A549 (cell line): ENCODE data around the gene RNU5D-1. TPM values are rescaled to one million over a fixed set of nuclear protein-coding genes. Genes with fewer than 3 reads are reported as not detected.

ENCODE experiments used
- ATAC-seq, 2 experiments: fragments of 200-7000 bp in 1 of 2; fragments of >200 bp in 1 of 2; cut with Nextera tagmentation in 1 of 2; cut with Tn5 transposase in 1 of 2; 3 replicates each; pipeline versions ENCODE4 v1.8.0 to v1.9.1; 2018 to 2020; ENCODE audit warnings: mild to moderate bottlenecking in 1 of 2, moderate library complexity in 1 of 2
- CTCF ChIA-PET: fragments of 300-600 bp; sonication (Branson Sonifier 250); formaldehyde crosslinking; extraction: SDS; loops from one replicate; lab custom pipeline; 2021; ENCODE audit warnings: antibody characterized with exemption, inconsistent platforms; lab: Yijun Ruan, JAX
- POLR2A ChIA-PET: fragments of 350-600 bp; formaldehyde crosslinking; extraction: SDS; loops from one replicate; lab custom pipeline; 2021; ENCODE audit warnings: antibody characterized with exemption, inconsistent platforms; lab: Yijun Ruan, JAX
- DNase-seq, 2 experiments: peaks; one replicate each; pipeline versions ENCODE4 v3.0.0 to v3.0.0-alpha.2; 2011 to 2016; ENCODE audit warnings: low read depth in 1 of 2, low spot score in 1 of 2
- FAIRE-seq: peaks from 2 replicates; lab custom pipeline; 2011; peaks lifted over from hg19 to GRCh38; lab: Jason Lieb, UNC
- H3K27ac ChIP-seq, 2 experiments: fragments of >200 bp; sonication (Bioruptor Twin); formaldehyde crosslinking; 3 replicates each; pipeline ENCODE4 v1.5.1; 2016 to 2017
- H3K4me1 ChIP-seq: fragments of >200 bp; sonication (Bioruptor Twin); formaldehyde crosslinking; 3 replicates; pipeline ENCODE4 v1.6.1; 2016
- H3K4me2 ChIP-seq: fragments of >200 bp; sonication (Bioruptor Twin); formaldehyde crosslinking; 3 replicates; pipeline ENCODE4 v1.6.1; 2016
- H3K4me3 ChIP-seq: fragments of >200 bp; sonication (Bioruptor Twin); formaldehyde crosslinking; 3 replicates; pipeline ENCODE4 v1.5.1; 2016
- H3K9me3 ChIP-seq: fragments of >200 bp; sonication (Bioruptor Twin); formaldehyde crosslinking; 3 replicates; pipeline ENCODE4 v1.6.1; 2016
- CBX2 ChIP-seq: fragments of 200-600 bp; sonication (generic); IDR thresholded peaks from 2 replicates; pipeline ENCODE4 v1.6.1; 2016; ENCODE audit warnings: low read depth, mild to moderate bottlenecking, borderline replicate concordance
- CEBPB ChIP-seq, 2 experiments: fragments of >200 bp in 1 of 2; sonication (Bioruptor Twin) in 1 of 2; formaldehyde crosslinking in 1 of 2; IDR thresholded peaks; 2 replicates each; pipeline ENCODE4 v1.6.1; 2012 to 2016
- CHD2 ChIP-seq: fragments of 150-350 bp; IDR thresholded peaks from 2 replicates; pipeline ENCODE4 v1.6.1; 2014; ENCODE audit warnings: low read length; ENCODE audit not compliant: partially characterized antibody
- CHD4 ChIP-seq: fragments of 200-600 bp; sonication (generic); IDR thresholded peaks from 2 replicates; pipeline ENCODE4 v1.6.1; 2016; ENCODE audit warnings: antibody characterized with exemption, mild to moderate bottlenecking, borderline replicate concordance
- EHMT2 ChIP-seq: fragments of 200-600 bp; sonication (generic); IDR thresholded peaks from 2 replicates; pipeline ENCODE4 v1.6.1; 2016; ENCODE audit warnings: antibody characterized with exemption, low read depth, mild to moderate bottlenecking, moderate library complexity
- ESRRA ChIP-seq: fragments of 150-350 bp; IDR thresholded peaks from 2 replicates; pipeline ENCODE4 v1.6.1; 2014; ENCODE audit warnings: mild to moderate bottlenecking, low read length, borderline replicate concordance
- HEYL ChIP-seq: fragments of 250-450 bp; sonication (Bioruptor Pico); IDR thresholded peaks from 2 replicates; pipeline ENCODE4 v1.8.0; 2021; ENCODE audit warnings: mild to moderate bottlenecking, moderate library complexity
- HOXA7 ChIP-seq: fragments of 250-450 bp; sonication (Bioruptor Pico); IDR thresholded peaks from 2 replicates; pipeline ENCODE4 v1.5.0; 2020; ENCODE audit warnings: mild to moderate bottlenecking, moderate library complexity
- HOXB13 ChIP-seq: fragments of 250-450 bp; sonication (Bioruptor Pico); IDR thresholded peaks from 2 replicates; pipeline ENCODE4 v1.5.0; 2020; ENCODE audit warnings: low read depth, mild to moderate bottlenecking, moderate library complexity
- JUN ChIP-seq, 2 experiments: fragments of >200 bp; sonication (Bioruptor Twin); formaldehyde crosslinking; IDR thresholded peaks; 2 replicates in 1 of 2; 3 replicates in 1 of 2; pipeline ENCODE4 v1.6.1; 2016 to 2017
- KDM1A ChIP-seq: fragments of 200-600 bp; sonication (generic); IDR thresholded peaks from 2 replicates; pipeline ENCODE4 v1.6.1; 2016; ENCODE audit warnings: low read depth, mild to moderate bottlenecking
- KDM5A ChIP-seq: fragments of 200-600 bp; sonication (generic); IDR thresholded peaks from 2 replicates; pipeline ENCODE4 v1.6.1; 2016; ENCODE audit warnings: antibody characterized with exemption, mild to moderate bottlenecking
- MYC ChIP-seq: IDR thresholded peaks from 2 replicates; pipeline ENCODE4 v1.6.1; 2012; ENCODE audit warnings: mild to moderate bottlenecking, inconsistent platforms, low read length, improper control_type of control experiment, borderline replicate concordance
- NFE2L2 ChIP-seq: fragments of 150-350 bp; conservative IDR thresholded peaks from 2 replicates; pipeline ENCODE4 v1.6.1; 2014; ENCODE audit warnings: low read length
- NPAS2 ChIP-seq: fragments of 250-450 bp; sonication (Bioruptor Pico); IDR thresholded peaks from 2 replicates; pipeline ENCODE4 v1.8.0; 2022; ENCODE audit warnings: mild to moderate bottlenecking, moderate library complexity, borderline replicate concordance
- NR3C1 ChIP-seq: fragments of >200 bp; sonication (Bioruptor Twin); formaldehyde crosslinking; IDR thresholded peaks from 3 replicates; pipeline ENCODE4 v1.6.1; 2017
- POLR2AphosphoS2 ChIP-seq: conservative IDR thresholded peaks from 2 replicates; pipeline ENCODE4 v1.6.1; 2012; ENCODE audit warnings: low read length, improper control_type of control experiment, inconsistent platforms
- RCOR1 ChIP-seq: fragments of 150-350 bp; IDR thresholded peaks from 2 replicates; pipeline ENCODE4 v1.6.1; 2014; ENCODE audit warnings: antibody characterized with exemption, low read length, low read depth
- RFX5 ChIP-seq: fragments of 450-650 bp; IDR thresholded peaks from 2 replicates; pipeline ENCODE4 v1.7.1; 2014; ENCODE audit warnings: antibody characterized with exemption, mild to moderate bottlenecking, moderate library complexity
- SMC3 ChIP-seq: fragments of >200 bp; sonication (Bioruptor Twin); formaldehyde crosslinking; IDR thresholded peaks from 3 replicates; pipeline ENCODE4 v1.6.1; 2018; ENCODE audit warnings: inconsistent platforms
- TFCP2L1 ChIP-seq: fragments of 250-450 bp; sonication (Bioruptor Pico); IDR thresholded peaks from 2 replicates; pipeline ENCODE4 v1.5.0; 2021; ENCODE audit warnings: mild to moderate bottlenecking
- TP53 ChIP-seq: fragments of 250-450 bp; sonication (Bioruptor Pico); IDR thresholded peaks from 2 replicates; pipeline ENCODE4 v1.5.0; 2021; ENCODE audit warnings: mild to moderate bottlenecking, moderate library complexity
- ZSCAN20 ChIP-seq: fragments of 250-450 bp; sonication (Bioruptor Pico); IDR thresholded peaks from 2 replicates; pipeline ENCODE4 v1.8.0; 2022; ENCODE audit warnings: mild to moderate bottlenecking, moderate library complexity
- WGBS: methylation state at CpG from one replicate; pipeline ENCODE4 v1.1.6; 2017; ENCODE audit errors: missing lambda C conversion rate; 5-methylcytosine and 5-hydroxymethylcytosine counted together
- polyA plus RNA-seq, 4 experiments: library from polyadenylated mRNA; depleted of rRNA in 3 of 4; stranded (reverse); fragments of >200 nt; fragmentation: RNase III in 1 of 4; extraction: RNeasy Plus Mini Kit Qiagen cat#74134 plus additional on column Dnase treatment in 1 of 4; gene quantifications; 2 replicates in 3 of 4; 3 replicates in 1 of 4; pipeline ENCODE4 v1.2.3, GENCODE V29; 2011 to 2017
- TF ChIP-seq, protein P1 (sequence below): IDR thresholded peaks from 2 replicates; pipeline ENCODE4 v1.6.1; 2012; ENCODE audit warnings: low read depth, borderline replicate concordance
- TF ChIP-seq, protein P2 (sequence below): fragments of 250-450 bp; sonication (Bioruptor Pico); IDR thresholded peaks from 2 replicates; pipeline ENCODE4 v1.5.0; 2020; ENCODE audit warnings: low read depth, mild to moderate bottlenecking, moderate library complexity
- TF ChIP-seq, protein P3 (sequence below): fragments of 150-350 bp; IDR thresholded peaks from 2 replicates; pipeline ENCODE4 v1.6.1; 2014; ENCODE audit warnings: low read depth, mild to moderate bottlenecking, low read length
- TF ChIP-seq, protein P4 (sequence below): IDR thresholded peaks from 2 replicates; pipeline ENCODE4 v1.6.1; 2012
- TF ChIP-seq, protein P5 (sequence below): fragments of 200-600 bp; sonication (generic); IDR thresholded peaks from 2 replicates; pipeline ENCODE4 v1.6.1; 2016; ENCODE audit warnings: antibody characterized with exemption, mild to moderate bottlenecking, moderate library complexity

RNU5D-1 gene
- polyA plus RNA-seq, 2 of the 4 experiments (the other 2 are of a cell fraction), result not detected

DNA sequence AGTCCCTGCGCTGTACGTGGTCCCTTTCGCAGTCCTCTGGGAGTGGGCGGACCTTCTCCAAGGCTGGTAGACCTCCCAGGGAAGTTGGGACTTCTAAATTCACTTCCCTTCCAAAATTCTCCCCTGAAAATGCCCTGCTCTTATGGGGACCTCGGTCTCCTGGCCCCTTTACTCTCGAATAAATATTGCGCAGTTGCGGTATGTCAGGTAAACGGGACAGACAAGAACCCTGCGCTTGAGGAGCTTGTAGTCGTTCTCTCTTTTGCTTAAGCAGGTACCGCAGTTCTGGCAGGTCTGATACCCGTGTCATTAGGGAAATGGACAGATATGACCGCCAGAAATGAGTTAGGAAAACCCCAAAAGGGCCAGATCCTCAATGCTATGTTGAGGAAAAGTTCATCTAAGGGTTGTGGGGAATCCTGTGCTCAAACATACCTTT, 9.2 kb upstream of the RNU5D-1 start:
- Histone ChIP-seq H3K27ac (peak overlapping the region; percentile 68 to 83), H3K4me1 (0 out of 3 replicates have a peak, but pooled peaks cover 9% of the 10 kb centered on the region), H3K9me3 (no peaks in the 10 kb centered on the region), H3K4me3 (peak overlapping the region; percentile 51), H3K4me2 (peak overlapping the region; percentile 68)
- DNase-seq (no peak), ATAC-seq (peak; percentile 55 to 67; a peak in 4 of 6 replicates), FAIRE-seq (no peak)
- POLR2A ChIA-PET, result interaction anchor here (0.6 kb wide), 1 partner anchor 14 kb away, joined by 5 read pairs; no protein-coding TSS in a partner anchor
- WGBS, result 8% methylated on average over 14 of the region's 14 CpGs
- TF ChIP-seq CEBPB (IDR thresholded peaks at IDR 0.05), result no peak
- TF ChIP-seq TP53, result no peak
- TF ChIP-seq KDM1A, result no peak
- no peak for TF ChIP-seq HOXB13 (CRISPR knock-in tag)
- TF ChIP-seq RFX5, result no peak
- no peak for TF ChIP-seq CHD2
- TF ChIP-seq NR3C1, result no peak
- TF ChIP-seq MYC, result no peak
- TF ChIP-seq, protein P1, sequence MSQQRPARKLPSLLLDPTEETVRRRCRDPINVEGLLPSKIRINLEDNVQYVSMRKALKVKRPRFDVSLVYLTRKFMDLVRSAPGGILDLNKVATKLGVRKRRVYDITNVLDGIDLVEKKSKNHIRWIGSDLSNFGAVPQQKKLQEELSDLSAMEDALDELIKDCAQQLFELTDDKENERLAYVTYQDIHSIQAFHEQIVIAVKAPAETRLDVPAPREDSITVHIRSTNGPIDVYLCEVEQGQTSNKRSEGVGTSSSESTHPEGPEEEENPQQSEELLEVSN, result no peak
- no peak for TF ChIP-seq SMC3
- no peak for TF ChIP-seq ESRRA
- TF ChIP-seq, protein P2, sequence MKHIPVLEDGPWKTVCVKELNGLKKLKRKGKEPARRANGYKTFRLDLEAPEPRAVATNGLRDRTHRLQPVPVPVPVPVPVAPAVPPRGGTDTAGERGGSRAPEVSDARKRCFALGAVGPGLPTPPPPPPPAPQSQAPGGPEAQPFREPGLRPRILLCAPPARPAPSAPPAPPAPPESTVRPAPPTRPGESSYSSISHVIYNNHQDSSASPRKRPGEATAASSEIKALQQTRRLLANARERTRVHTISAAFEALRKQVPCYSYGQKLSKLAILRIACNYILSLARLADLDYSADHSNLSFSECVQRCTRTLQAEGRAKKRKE (CRISPR knock-in tag), result no peak
- no peak for TF ChIP-seq NPAS2 (CRISPR knock-in tag)
- no peak for TF ChIP-seq TFCP2L1 (CRISPR knock-in tag)
- no peak for TF ChIP-seq RCOR1
- no peak for TF ChIP-seq HOXA7 (CRISPR knock-in tag)
- TF ChIP-seq ZSCAN20, result no peak
- TF ChIP-seq HEYL, result no peak
- no peak for TF ChIP-seq EHMT2
- TF ChIP-seq, protein P3, sequence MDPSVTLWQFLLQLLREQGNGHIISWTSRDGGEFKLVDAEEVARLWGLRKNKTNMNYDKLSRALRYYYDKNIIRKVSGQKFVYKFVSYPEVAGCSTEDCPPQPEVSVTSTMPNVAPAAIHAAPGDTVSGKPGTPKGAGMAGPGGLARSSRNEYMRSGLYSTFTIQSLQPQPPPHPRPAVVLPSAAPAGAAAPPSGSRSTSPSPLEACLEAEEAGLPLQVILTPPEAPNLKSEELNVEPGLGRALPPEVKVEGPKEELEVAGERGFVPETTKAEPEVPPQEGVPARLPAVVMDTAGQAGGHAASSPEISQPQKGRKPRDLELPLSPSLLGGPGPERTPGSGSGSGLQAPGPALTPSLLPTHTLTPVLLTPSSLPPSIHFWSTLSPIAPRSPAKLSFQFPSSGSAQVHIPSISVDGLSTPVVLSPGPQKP, result no peak
- CTCF ChIA-PET, result interaction anchor here (1.5 to 2.3 kb wide), 2 partner anchors 9 to 46 kb away, joined by 3 to 12 read pairs; partner anchors contain the start of gene RNU5D-1

DNA sequence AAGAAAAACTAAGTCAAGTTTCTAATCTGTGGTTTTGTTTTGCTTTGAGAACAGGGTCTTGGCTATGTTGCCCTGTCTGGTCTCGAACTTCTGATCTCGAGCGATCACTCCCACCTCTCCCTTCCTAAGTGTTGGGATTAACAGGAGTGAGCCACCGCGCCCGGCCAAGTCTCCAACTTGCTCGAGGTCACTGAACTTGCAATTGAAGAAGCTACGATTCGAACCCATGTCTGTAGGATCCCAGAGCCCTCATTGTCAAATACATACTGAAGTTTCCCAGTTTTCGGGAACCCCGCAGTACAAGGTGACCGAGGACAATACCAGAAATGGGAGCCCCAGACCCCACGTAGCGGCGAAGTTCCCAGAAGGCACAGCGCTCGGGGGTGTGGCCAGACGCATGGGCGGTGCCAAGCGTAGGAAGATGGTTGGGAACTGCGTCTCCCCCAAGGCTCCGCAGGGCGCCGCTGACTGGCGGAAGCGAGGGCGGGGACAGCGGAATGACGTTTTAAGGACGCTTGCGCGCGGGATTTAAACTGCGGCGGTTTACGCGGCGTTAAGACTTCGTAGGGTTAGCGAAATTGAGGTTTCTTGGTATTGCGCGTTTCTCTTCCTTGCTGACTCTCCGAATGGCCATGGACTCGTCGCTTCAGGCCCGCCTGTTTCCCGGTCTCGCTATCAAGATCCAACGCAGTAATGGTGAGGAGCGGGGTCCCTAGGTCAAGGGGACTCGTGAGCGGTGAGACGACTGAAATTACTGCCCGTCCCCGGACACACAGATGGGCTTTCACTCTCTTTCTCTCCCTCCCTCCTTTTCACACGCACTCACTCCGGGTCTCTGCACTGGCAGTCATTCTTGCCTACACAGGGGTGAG, 8.6 kb upstream of the RNU5D-1 start, which contains the start of gene KIF2C:
Gene KIF2C, plus strand, starts transcription at position 531 of the 872 bp plus-strand sequence. Its CDS starts 96 bp downstream, at position 627.
- H3K4me2 ChIP-seq, result peak within 1 kb of the TSS; percentile 80
- DNase-seq, result peak; percentile 89 to 96
- H3K9me3 ChIP-seq, result no peaks in the 10 kb centered on the region
- ChIA-PET CTCF (interaction anchor here (1.5 to 2.3 kb wide), 2 partner anchors 8 to 46 kb away, joined by 3 to 12 read pairs; partner anchors contain the start of gene RNU5D-1), POLR2A (interaction anchor here (1.0 kb wide), 1 partner anchor 9 kb away, joined by 3 read pairs; the partner anchor contains the start of gene RNU5D-1)
- FAIRE-seq, result no peak
- H3K27ac ChIP-seq, result peak within 1 kb of the TSS; percentile 87 to 90
- under 1% methylated on average over 28 of the region's 57 CpGs for WGBS
- peak; percentile 98 for ATAC-seq
- peak within 1 kb of the TSS; percentile 51 for H3K4me3 ChIP-seq
- H3K4me1 ChIP-seq, result 0 out of 3 replicates have a peak, but pooled peaks cover 9% of the 10 kb centered on the region
- TF ChIP-seq KDM5A, result peak; percentile 69; the same call in 1 of the 2 replicates
- TF ChIP-seq SMC3, result no peak
- TF ChIP-seq JUN (IDR thresholded peaks at IDR 0.05), result peak in 1 of 2 experiments; percentile 65; a peak in 2 of 5 replicates
- TF ChIP-seq, protein P4, sequence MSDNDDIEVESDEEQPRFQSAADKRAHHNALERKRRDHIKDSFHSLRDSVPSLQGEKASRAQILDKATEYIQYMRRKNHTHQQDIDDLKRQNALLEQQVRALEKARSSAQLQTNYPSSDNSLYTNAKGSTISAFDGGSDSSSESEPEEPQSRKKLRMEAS, result peak; percentile 51; the same call in 1 of the 2 replicates
- TF ChIP-seq, protein P5, sequence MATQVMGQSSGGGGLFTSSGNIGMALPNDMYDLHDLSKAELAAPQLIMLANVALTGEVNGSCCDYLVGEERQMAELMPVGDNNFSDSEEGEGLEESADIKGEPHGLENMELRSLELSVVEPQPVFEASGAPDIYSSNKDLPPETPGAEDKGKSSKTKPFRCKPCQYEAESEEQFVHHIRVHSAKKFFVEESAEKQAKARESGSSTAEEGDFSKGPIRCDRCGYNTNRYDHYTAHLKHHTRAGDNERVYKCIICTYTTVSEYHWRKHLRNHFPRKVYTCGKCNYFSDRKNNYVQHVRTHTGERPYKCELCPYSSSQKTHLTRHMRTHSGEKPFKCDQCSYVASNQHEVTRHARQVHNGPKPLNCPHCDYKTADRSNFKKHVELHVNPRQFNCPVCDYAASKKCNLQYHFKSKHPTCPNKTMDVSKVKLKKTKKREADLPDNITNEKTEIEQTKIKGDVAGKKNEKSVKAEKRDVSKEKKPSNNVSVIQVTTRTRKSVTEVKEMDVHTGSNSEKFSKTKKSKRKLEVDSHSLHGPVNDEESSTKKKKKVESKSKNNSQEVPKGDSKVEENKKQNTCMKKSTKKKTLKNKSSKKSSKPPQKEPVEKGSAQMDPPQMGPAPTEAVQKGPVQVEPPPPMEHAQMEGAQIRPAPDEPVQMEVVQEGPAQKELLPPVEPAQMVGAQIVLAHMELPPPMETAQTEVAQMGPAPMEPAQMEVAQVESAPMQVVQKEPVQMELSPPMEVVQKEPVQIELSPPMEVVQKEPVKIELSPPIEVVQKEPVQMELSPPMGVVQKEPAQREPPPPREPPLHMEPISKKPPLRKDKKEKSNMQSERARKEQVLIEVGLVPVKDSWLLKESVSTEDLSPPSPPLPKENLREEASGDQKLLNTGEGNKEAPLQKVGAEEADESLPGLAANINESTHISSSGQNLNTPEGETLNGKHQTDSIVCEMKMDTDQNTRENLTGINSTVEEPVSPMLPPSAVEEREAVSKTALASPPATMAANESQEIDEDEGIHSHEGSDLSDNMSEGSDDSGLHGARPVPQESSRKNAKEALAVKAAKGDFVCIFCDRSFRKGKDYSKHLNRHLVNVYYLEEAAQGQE, result no peak
- TF ChIP-seq POLR2AphosphoS2, result no peak
- TF ChIP-seq NFE2L2, result no peak
- no peak for TF ChIP-seq ZSCAN20
- no peak for TF ChIP-seq CEBPB (IDR thresholded peaks at IDR 0.05)
- TF ChIP-seq NR3C1, result no peak
- TF ChIP-seq CHD4, result peak; percentile 84; the same call in 1 of the 2 replicates
- TF ChIP-seq CBX2, result no peak
- TF ChIP-seq EHMT2, result no peak
